Psoas muscle (tissue), 8 donors: ENCODE data around the gene GABRB3. TPM values are rescaled to one million over a fixed set of nuclear protein-coding genes. Genes with fewer than 3 reads are reported as not detected.

ENCODE experiments used
- ATAC-seq, 4 donors: fragments of 200-7000 bp; cut with Tn5 transposase; one replicate each; pipeline ENCODE4 v1.9.1; 2020; ENCODE audit warnings: moderate library complexity in 3 of 4, mild to moderate bottlenecking in 2 of 4
- DNase-seq, 2 donors: peaks; one replicate each; pipeline ENCODE4 v3.0.0-alpha.2; 2020
- H3K27ac ChIP-seq: fragments of 200-600 bp; one replicate; pipeline ENCODE4 v1.8.0; 2022
- H3K27me3 ChIP-seq, 3 donors: fragments of 200-600 bp in 1 of 3; one replicate each; pipeline versions ENCODE4 v1.6.1 to v1.8.0; 2013 to 2022; ENCODE audit warnings: low read length in 2 of 3, mild to moderate bottlenecking in 2 of 3, moderate library complexity in 1 of 3; ENCODE audit not compliant: insufficient read depth in 3 of 3
- H3K36me3 ChIP-seq, 2 donors: fragments of 200-600 bp in 1 of 2; one replicate each; pipeline versions ENCODE4 v1.6.1 to v1.8.0; 2013 to 2022; ENCODE audit warnings: low read depth in 1 of 2, mild to moderate bottlenecking in 1 of 2, moderate library complexity in 1 of 2; ENCODE audit not compliant: insufficient read depth in 1 of 2
- H3K4me1 ChIP-seq: fragments of 200-600 bp; one replicate; pipeline ENCODE4 v1.8.0; 2022
- H3K4me3 ChIP-seq: fragments of 200-600 bp; one replicate; pipeline ENCODE4 v1.8.0; 2022; ENCODE audit warnings: mild to moderate bottlenecking
- H3K9me3 ChIP-seq: fragments of 200-600 bp; one replicate; pipeline ENCODE4 v1.8.0; 2022
- CTCF ChIP-seq: fragments of 200-600 bp; IDR thresholded peaks from one replicate; pipeline ENCODE4 v1.8.0; 2022; ENCODE audit warnings: antibody characterized with exemption
- WGBS, 3 donors: extraction: QIAGEN DNeasy Blood & Tissue Kit; methylation state at CpG; one replicate each; pipeline versions ENCODE4 v1.1.6 to v1.1.7; 2013; 5-methylcytosine and 5-hydroxymethylcytosine counted together
- intact Hi-C, 2 donors: fragments of 100-400 bp; cut with DNase I; formaldehyde crosslinking; loops; one replicate each; pipeline versions ENCODE4 v1.11.0 to v1.14.2; 2022
- polyA plus RNA-seq, 3 donors: library from polyadenylated mRNA; stranded (reverse); fragments of 200-250 nt; gene quantifications; one replicate each; pipeline ENCODE4 v1.2.3, GENCODE V29; 2013
- total RNA-seq, 4 donors: library from RNA; stranded (reverse); fragmentation: NEBNext Ultra II Directional in 2 of 4; extraction: Animal tissue kit (Norgen Biotek cat#: 25700) in 2 of 4; gene quantifications; one replicate each; pipeline versions ENCODE4 v1.2.1 to v1.2.4, GENCODE V29; 2021 to 2023
- donor health status: healthy with polysubstance abuse.
- donor health status: DM: no; HTN: no; CAD: no; lungs with moderate emphysema.
- donor health status: Bipolar disorder and iron deficiency.
- donor health status: healthy.
- donor health status: DM: yes; HTN: yes; CAD: no.
- donor health status: DM: no; HTN: no; CAD: no.
- donor health status: DM: no; HTN: no; CAD: no.
- donor health status: DM: yes; HTN: yes; CAD: no.

Gene GABRB3
- total and polyA plus RNA-seq, 7 donors = 0.10 to 1.0 (median 0.25) TPM

- 75 to 79% (median 78%) methylated on average over 9 of the region's 9 CpGs for WGBS, 3 donors
- ATAC-seq = no peak
- no peak for DNase-seq
- Histone ChIP-seq H3K27me3 (no peaks in the 10 kb centered on the region), H3K36me3 (no peaks in the 10 kb centered on the region), H3K4me3 (no peak overlapping the region), H3K27ac (no peak overlapping the region), H3K9me3 (no peaks in the 10 kb centered on the region), H3K4me1 (no peaks in the 10 kb centered on the region)
- no peak for TF ChIP-seq CTCF
- intact Hi-C loops = no loop called here
Observed at GRCh38 chr15:26623071-26623470, 149.8 kb downstream of the GABRB3 start.

- TF ChIP-seq CTCF = no peak
- H3K4me1 ChIP-seq = no peaks in the 10 kb centered on the region
- DNase-seq = no peak
- H3K27me3 ChIP-seq = no peaks in the 10 kb centered on the region
- no peaks in the 10 kb centered on the region for H3K36me3 ChIP-seq
- WGBS, 3 donors = 47 to 54% (median 49%) methylated on average over 5 of the region's 5 CpGs
- no peak for ATAC-seq
- no peaks in the 10 kb centered on the region for H3K9me3 ChIP-seq
- H3K4me3 ChIP-seq = no peak overlapping the region
- H3K27ac ChIP-seq = no peak overlapping the region
- intact Hi-C loops = no loop called here
Observed at GRCh38 chr15:26621816-26622215, 151.1 kb downstream of the GABRB3 start.

- Histone ChIP-seq H3K4me1 (no peaks in the 10 kb centered on the region), H3K9me3 (no peaks in the 10 kb centered on the region), H3K27ac (no peak overlapping the region), H3K36me3 (no peaks in the 10 kb centered on the region), H3K27me3 (no peaks in the 10 kb centered on the region), H3K4me3 (no peak overlapping the region)
- ATAC-seq = no peak
- DNase-seq = no peak
- no peak for TF ChIP-seq CTCF
- 81 to 82% (median 81%) methylated on average over 10 of the region's 10 CpGs for WGBS, 3 donors
- intact Hi-C loops = no loop called here
Observed at GRCh38 chr15:26620528-26621458, 152.1 kb downstream of the GABRB3 start.

GRCh38 chr15:26615927-26616302, 157.0 kb downstream of the GABRB3 start:
- intact Hi-C loops = no loop called here
- ATAC-seq (no peak), DNase-seq (no peak)
- Histone ChIP-seq H3K27ac (no peak overlapping the region), H3K4me3 (no peak overlapping the region), H3K27me3 (no peaks in the 10 kb centered on the region), H3K4me1 (no peaks in the 10 kb centered on the region), H3K9me3 (no peaks in the 10 kb centered on the region), H3K36me3 (no peaks in the 10 kb centered on the region)
- no peak for TF ChIP-seq CTCF
- 83 to 89% (median 87%) methylated on average over 3 of the region's 3 CpGs for WGBS, 3 donors
